Measurements from ENCODE around the gene ADAM8. TPM values are rescaled to one million over a fixed set of nuclear protein-coding genes. Genes with fewer than 3 reads are reported as not detected.

ADAM8 gene
- total RNA-seq, 1 donor from 2014 or later, result 16.9 TPM

GRCh38 chr10:133318494-133319127 lies 41.9 kb upstream of the ADAM8 start:
- peak; percentile 60 to 79 for DNase-seq (ENCODE audit: low spot score in 2 of 2, unreplicated experiment in 2 of 2)
- TF ChIP-seq CTCF (IDR thresholded peaks at IDR 0.05; ENCODE audit: unreplicated experiment), result peak; percentile 69
- H3K9me3 Mint-ChIP-seq, result peaks cover 4% of the 10 kb centered on the region
- H3K27me3 Mint-ChIP-seq (ENCODE audit: low read depth), result peaks cover 25% of the 10 kb centered on the region
- no peaks in the 10 kb centered on the region for H3K36me3 Mint-ChIP-seq
- H3K4me1 Mint-ChIP-seq, result no peaks in the 10 kb centered on the region
- H3K27ac Mint-ChIP-seq, result no peak overlapping the region
- peak overlapping the region; percentile 58 for H3K4me3 Mint-ChIP-seq

DNA sequence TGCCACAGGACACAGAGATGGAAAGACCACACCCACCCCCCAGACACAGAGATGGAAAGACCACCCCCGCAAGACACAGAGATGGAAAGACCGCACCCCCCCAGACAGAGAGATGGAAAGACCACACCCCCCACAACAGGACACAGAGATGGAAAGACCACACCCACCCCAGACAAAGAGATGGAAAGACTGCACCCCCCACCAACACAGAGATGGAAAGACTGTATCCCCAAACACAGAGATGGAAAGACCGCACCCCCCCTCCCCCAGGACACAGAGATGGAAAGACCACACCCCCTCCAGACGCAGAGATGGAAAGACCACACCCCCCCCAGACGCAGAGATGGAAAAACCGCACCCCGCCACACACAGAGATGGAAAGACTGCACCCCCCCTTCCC lies 40.1 kb upstream of the ADAM8 start:
- DNase-seq (ENCODE audit: low spot score in 2 of 2, unreplicated experiment in 2 of 2), result no peak
- H3K9me3 Mint-ChIP-seq, result peaks cover 4% of the 10 kb centered on the region
- TF ChIP-seq CTCF (IDR thresholded peaks at IDR 0.05; ENCODE audit: unreplicated experiment), result no peak
- no peak overlapping the region for H3K4me3 Mint-ChIP-seq
- no peaks in the 10 kb centered on the region for H3K4me1 Mint-ChIP-seq
- no peak overlapping the region for H3K27ac Mint-ChIP-seq
- no peaks in the 10 kb centered on the region for H3K36me3 Mint-ChIP-seq
- peaks cover 19% of the 10 kb centered on the region for H3K27me3 Mint-ChIP-seq (ENCODE audit: low read depth)

DNA sequence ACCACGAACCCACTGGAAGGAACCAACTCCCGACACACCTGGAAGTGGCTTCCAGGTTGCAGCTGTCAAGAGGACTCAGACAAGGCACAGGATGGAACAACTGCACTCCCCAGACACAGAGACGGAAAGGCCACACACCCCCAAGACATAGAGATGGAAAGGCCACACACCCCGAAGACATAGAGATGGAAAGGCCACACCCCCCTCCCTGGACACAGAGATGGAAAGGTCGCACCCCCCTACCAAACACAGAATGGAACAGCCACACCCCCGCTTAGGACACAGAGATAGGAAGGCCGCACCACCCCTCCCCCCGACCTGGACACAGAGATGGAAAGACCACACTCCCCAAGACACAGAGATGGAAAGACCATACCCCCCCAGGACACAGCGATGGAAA lies 39.6 kb upstream of the ADAM8 start:
- DNase-seq (ENCODE audit: low spot score in 2 of 2, unreplicated experiment in 2 of 2), result no peak
- no peak overlapping the region for H3K27ac Mint-ChIP-seq
- peaks cover 19% of the 10 kb centered on the region for H3K27me3 Mint-ChIP-seq (ENCODE audit: low read depth)
- no peaks in the 10 kb centered on the region for H3K4me1 Mint-ChIP-seq
- TF ChIP-seq CTCF (IDR thresholded peaks at IDR 0.05; ENCODE audit: unreplicated experiment), result no peak
- H3K9me3 Mint-ChIP-seq, result peaks cover 4% of the 10 kb centered on the region
- H3K36me3 Mint-ChIP-seq, result no peaks in the 10 kb centered on the region
- no peak overlapping the region for H3K4me3 Mint-ChIP-seq

GRCh38 chr10:133315847-133316246 lies 39.2 kb upstream of the ADAM8 start:
- no peak for TF ChIP-seq CTCF (IDR thresholded peaks at IDR 0.05; ENCODE audit: unreplicated experiment)
- H3K9me3 Mint-ChIP-seq, result peaks cover 4% of the 10 kb centered on the region
- DNase-seq (ENCODE audit: low spot score in 2 of 2, unreplicated experiment in 2 of 2), result no peak
- H3K4me3 Mint-ChIP-seq, result no peak overlapping the region
- H3K27ac Mint-ChIP-seq, result no peak overlapping the region
- peaks cover 2% of the 10 kb centered on the region for H3K36me3 Mint-ChIP-seq
- no peaks in the 10 kb centered on the region for H3K4me1 Mint-ChIP-seq
- peaks cover 19% of the 10 kb centered on the region for H3K27me3 Mint-ChIP-seq (ENCODE audit: low read depth)

- no peaks in the 10 kb centered on the region for H3K9me3 Mint-ChIP-seq
- no peak overlapping the region for H3K4me3 Mint-ChIP-seq
- TF ChIP-seq CTCF (IDR thresholded peaks at IDR 0.05; ENCODE audit: unreplicated experiment), result no peak
- H3K27ac Mint-ChIP-seq, result no peak overlapping the region
- peaks cover 14% of the 10 kb centered on the region for H3K27me3 Mint-ChIP-seq (ENCODE audit: low read depth)
- H3K36me3 Mint-ChIP-seq, result peaks cover 5% of the 10 kb centered on the region
- DNase-seq (ENCODE audit: low spot score in 2 of 2, unreplicated experiment in 2 of 2), result no peak
- no peaks in the 10 kb centered on the region for H3K4me1 Mint-ChIP-seq
Observed at GRCh38 chr10:133314911-133315310, 38.2 kb upstream of the ADAM8 start.

DNA sequence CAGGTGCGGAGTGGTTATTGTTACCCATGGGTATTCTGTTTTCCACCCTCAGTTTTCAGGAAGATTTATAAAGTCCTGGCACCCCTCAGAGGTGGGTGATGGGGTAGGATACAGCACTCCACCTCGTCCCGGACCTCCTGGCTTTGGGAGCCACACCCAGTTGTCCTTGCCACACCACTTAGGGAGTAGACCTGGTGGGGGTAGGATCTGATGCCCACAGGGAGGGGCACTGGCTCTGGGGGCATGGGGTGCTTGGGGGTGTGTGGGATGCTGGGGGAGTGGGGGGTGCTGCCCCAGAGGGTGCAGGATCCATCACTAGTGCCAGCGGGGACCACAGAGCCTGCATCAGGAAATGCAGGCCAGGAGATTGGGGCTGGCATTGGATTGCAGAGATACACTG lies 36.5 kb upstream of the ADAM8 start:
- no peaks in the 10 kb centered on the region for H3K9me3 Mint-ChIP-seq
- H3K36me3 Mint-ChIP-seq, result peaks cover 5% of the 10 kb centered on the region

More for the DNA sequence above, 36.5 kb upstream of the ADAM8 start:
- Mint-ChIP-seq H3K27ac (no peak overlapping the region), H3K4me1 (no peaks in the 10 kb centered on the region), H3K27me3 (ENCODE audit: low read depth) (no peaks in the 10 kb centered on the region), H3K4me3 (no peak overlapping the region)
- DNase-seq (ENCODE audit: low spot score in 2 of 2, unreplicated experiment in 2 of 2), result no peak
- no peak for TF ChIP-seq CTCF (IDR thresholded peaks at IDR 0.05; ENCODE audit: unreplicated experiment)
